Measurements from ENCODE around the gene B3GLCT. TPM values are rescaled to one million over a fixed set of nuclear protein-coding genes. Genes with fewer than 3 reads are reported as not detected.

Gene B3GLCT
- total RNA-seq, 1 experiment from 2014 or later, result 3.9 TPM

GRCh38 chr13:31250435-31250834 is 50.7 kb downstream of the B3GLCT start:
- ChIA-PET RAD21 (ENCODE audit: low non-redundant PET in 1 of 2, low total read pairs in 2 of 2, uncharacterized antibody in 2 of 2, unreplicated experiment in 2 of 2) (no interaction called here), CTCF (no interaction called here), POLR2A (no interaction called here)
- Histone ChIP-seq H3K27ac (ENCODE audit: low read depth, low read length) (no peak overlapping the region), H4K20me1 (ENCODE audit: insufficient read depth) (no peaks in the 10 kb centered on the region), H3K9me3 (ENCODE audit: control insufficient read depth in 1 of 2, insufficient read depth in 1 of 2, low read depth in 1 of 2, low read length in 2 of 2) (no peaks in the 10 kb centered on the region), H3K9me2 (ENCODE audit: insufficient read depth) (no peaks in the 10 kb centered on the region), H3K79me2 (ENCODE audit: insufficient read depth, low read length) (no peaks in the 10 kb centered on the region), H3K4me1 (ENCODE audit: control insufficient read depth in 1 of 2, insufficient read depth in 2 of 2, low read length in 2 of 2) (no peaks in the 10 kb centered on the region), H3K27me3 (ENCODE audit: insufficient read depth, low read length) (no peaks in the 10 kb centered on the region), H3K4me2 (ENCODE audit: low read length) (no peak overlapping the region), H3K4me3 (replicated peaks in 1 of 2; ENCODE audit: low read depth in 1 of 2, low read length in 2 of 2) (no peak overlapping the region), H3K36me3 (ENCODE audit: control insufficient read depth in 1 of 2, insufficient read depth in 2 of 2, low read length in 2 of 2) (no peaks in the 10 kb centered on the region), H2AFZ (ENCODE audit: low read depth, low read length, poor library complexity, severe bottlenecking) (no peak overlapping the region), H3K9ac (ENCODE audit: low read length) (no peak overlapping the region)
- no peak for DNase-seq (ENCODE audit: low read depth, low spot score)
- intact Hi-C loops (cut with micrococcal nuclease), result no loop called here
- no peak for ATAC-seq
- BruUV-seq (replicated peaks), result no TSS peak
- TF ChIP-seq SRF (IDR thresholded peaks at IDR 0.05; ENCODE audit: low read depth), result no peak
- no peak for TF ChIP-seq CBX3 (IDR thresholded peaks at IDR 0.05; ENCODE audit: low read depth)
- no peak for TF ChIP-seq POLR2A (IDR thresholded peaks at IDR 0.05; ENCODE audit: borderline replicate concordance, extremely low read depth, insufficient read depth, insufficient read length)
- TF ChIP-seq EGR1 (IDR thresholded peaks at IDR 0.05; ENCODE audit: low read depth), result no peak
- no peak for TF ChIP-seq SIN3A (IDR thresholded peaks at IDR 0.05; ENCODE audit: low read depth)
- TF ChIP-seq, protein P1, sequence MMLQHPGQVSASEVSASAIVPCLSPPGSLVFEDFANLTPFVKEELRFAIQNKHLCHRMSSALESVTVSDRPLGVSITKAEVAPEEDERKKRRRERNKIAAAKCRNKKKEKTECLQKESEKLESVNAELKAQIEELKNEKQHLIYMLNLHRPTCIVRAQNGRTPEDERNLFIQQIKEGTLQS (IDR thresholded peaks at IDR 0.05), result no peak

GRCh38 chr13:31261241-31261640 is 61.5 kb downstream of the B3GLCT start:
- ATAC-seq (no peak), DNase-seq (ENCODE audit: low read depth, low spot score) (no peak)
- Histone ChIP-seq H3K9me3 (ENCODE audit: control insufficient read depth in 1 of 2, insufficient read depth in 1 of 2, low read depth in 1 of 2, low read length in 2 of 2) (no peaks in the 10 kb centered on the region), H3K36me3 (ENCODE audit: control insufficient read depth in 1 of 2, insufficient read depth in 2 of 2, low read length in 2 of 2) (no peaks in the 10 kb centered on the region), H3K9me2 (ENCODE audit: insufficient read depth) (no peaks in the 10 kb centered on the region), H3K79me2 (ENCODE audit: insufficient read depth, low read length) (no peaks in the 10 kb centered on the region), H3K27ac (ENCODE audit: low read depth, low read length) (no peak overlapping the region), H2AFZ (ENCODE audit: low read depth, low read length, poor library complexity, severe bottlenecking) (no peak overlapping the region), H4K20me1 (ENCODE audit: insufficient read depth) (no peaks in the 10 kb centered on the region), H3K27me3 (ENCODE audit: insufficient read depth, low read length) (no peaks in the 10 kb centered on the region), H3K4me2 (ENCODE audit: low read length) (no peak overlapping the region), H3K4me3 (replicated peaks in 1 of 2; ENCODE audit: low read depth in 1 of 2, low read length in 2 of 2) (no peak overlapping the region), H3K4me1 (ENCODE audit: control insufficient read depth in 1 of 2, insufficient read depth in 2 of 2, low read length in 2 of 2) (no peaks in the 10 kb centered on the region), H3K9ac (ENCODE audit: low read length) (no peak overlapping the region)
- RAD21 ChIA-PET (ENCODE audit: low non-redundant PET in 1 of 2, low total read pairs in 2 of 2, uncharacterized antibody in 2 of 2, unreplicated experiment in 2 of 2), result no interaction called here
- intact Hi-C loops (cut with micrococcal nuclease), result no loop called here
- POLR2A ChIA-PET, result no interaction called here
- no TSS peak for BruUV-seq (replicated peaks)
- CTCF ChIA-PET, result no interaction called here
- no peak for TF ChIP-seq ZNF274 (IDR thresholded peaks at IDR 0.05; ENCODE audit: low read depth, low read length)
- no peak for TF ChIP-seq ELF1 (IDR thresholded peaks at IDR 0.05; ENCODE audit: borderline replicate concordance, low read depth)
- TF ChIP-seq EZH2 (IDR thresholded peaks at IDR 0.05), result no peak
- TF ChIP-seq JUND (IDR thresholded peaks at IDR 0.05), result no peak
- no peak for TF ChIP-seq YY1 (IDR thresholded peaks at IDR 0.05; ENCODE audit: extremely low read depth, insufficient replicate concordance, low read depth, low read length)
- no peak for TF ChIP-seq RAD21 (IDR thresholded peaks at IDR 0.05; ENCODE audit: low read depth)
- no peak for TF ChIP-seq SIN3A (IDR thresholded peaks at IDR 0.05; ENCODE audit: low read depth)
- TF ChIP-seq POLR2A (IDR thresholded peaks at IDR 0.05; ENCODE audit: borderline replicate concordance, extremely low read depth, insufficient read depth, insufficient read length), result no peak
- no peak for TF ChIP-seq SRF (IDR thresholded peaks at IDR 0.05; ENCODE audit: low read depth)
- no peak for TF ChIP-seq ZFX (IDR thresholded peaks at IDR 0.05)
- no peak for TF ChIP-seq EGR1 (IDR thresholded peaks at IDR 0.05; ENCODE audit: low read depth)
- TF ChIP-seq, protein P2, sequence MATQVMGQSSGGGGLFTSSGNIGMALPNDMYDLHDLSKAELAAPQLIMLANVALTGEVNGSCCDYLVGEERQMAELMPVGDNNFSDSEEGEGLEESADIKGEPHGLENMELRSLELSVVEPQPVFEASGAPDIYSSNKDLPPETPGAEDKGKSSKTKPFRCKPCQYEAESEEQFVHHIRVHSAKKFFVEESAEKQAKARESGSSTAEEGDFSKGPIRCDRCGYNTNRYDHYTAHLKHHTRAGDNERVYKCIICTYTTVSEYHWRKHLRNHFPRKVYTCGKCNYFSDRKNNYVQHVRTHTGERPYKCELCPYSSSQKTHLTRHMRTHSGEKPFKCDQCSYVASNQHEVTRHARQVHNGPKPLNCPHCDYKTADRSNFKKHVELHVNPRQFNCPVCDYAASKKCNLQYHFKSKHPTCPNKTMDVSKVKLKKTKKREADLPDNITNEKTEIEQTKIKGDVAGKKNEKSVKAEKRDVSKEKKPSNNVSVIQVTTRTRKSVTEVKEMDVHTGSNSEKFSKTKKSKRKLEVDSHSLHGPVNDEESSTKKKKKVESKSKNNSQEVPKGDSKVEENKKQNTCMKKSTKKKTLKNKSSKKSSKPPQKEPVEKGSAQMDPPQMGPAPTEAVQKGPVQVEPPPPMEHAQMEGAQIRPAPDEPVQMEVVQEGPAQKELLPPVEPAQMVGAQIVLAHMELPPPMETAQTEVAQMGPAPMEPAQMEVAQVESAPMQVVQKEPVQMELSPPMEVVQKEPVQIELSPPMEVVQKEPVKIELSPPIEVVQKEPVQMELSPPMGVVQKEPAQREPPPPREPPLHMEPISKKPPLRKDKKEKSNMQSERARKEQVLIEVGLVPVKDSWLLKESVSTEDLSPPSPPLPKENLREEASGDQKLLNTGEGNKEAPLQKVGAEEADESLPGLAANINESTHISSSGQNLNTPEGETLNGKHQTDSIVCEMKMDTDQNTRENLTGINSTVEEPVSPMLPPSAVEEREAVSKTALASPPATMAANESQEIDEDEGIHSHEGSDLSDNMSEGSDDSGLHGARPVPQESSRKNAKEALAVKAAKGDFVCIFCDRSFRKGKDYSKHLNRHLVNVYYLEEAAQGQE (IDR thresholded peaks at IDR 0.05; ENCODE audit: low read depth), result no peak
- TF ChIP-seq, protein P3, sequence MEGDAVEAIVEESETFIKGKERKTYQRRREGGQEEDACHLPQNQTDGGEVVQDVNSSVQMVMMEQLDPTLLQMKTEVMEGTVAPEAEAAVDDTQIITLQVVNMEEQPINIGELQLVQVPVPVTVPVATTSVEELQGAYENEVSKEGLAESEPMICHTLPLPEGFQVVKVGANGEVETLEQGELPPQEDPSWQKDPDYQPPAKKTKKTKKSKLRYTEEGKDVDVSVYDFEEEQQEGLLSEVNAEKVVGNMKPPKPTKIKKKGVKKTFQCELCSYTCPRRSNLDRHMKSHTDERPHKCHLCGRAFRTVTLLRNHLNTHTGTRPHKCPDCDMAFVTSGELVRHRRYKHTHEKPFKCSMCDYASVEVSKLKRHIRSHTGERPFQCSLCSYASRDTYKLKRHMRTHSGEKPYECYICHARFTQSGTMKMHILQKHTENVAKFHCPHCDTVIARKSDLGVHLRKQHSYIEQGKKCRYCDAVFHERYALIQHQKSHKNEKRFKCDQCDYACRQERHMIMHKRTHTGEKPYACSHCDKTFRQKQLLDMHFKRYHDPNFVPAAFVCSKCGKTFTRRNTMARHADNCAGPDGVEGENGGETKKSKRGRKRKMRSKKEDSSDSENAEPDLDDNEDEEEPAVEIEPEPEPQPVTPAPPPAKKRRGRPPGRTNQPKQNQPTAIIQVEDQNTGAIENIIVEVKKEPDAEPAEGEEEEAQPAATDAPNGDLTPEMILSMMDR (IDR thresholded peaks at IDR 0.05 in 2 of 3, conservative IDR thresholded peaks at IDR 0.05 in 1 of 3; ENCODE audit: borderline replicate concordance in 1 of 3, insufficient read depth in 1 of 3, low read depth in 2 of 3, low read length in 2 of 3), result no peak
- no peak for TF ChIP-seq CBX3 (IDR thresholded peaks at IDR 0.05; ENCODE audit: low read depth)
- TF ChIP-seq EZH2phosphoT487 (IDR thresholded peaks at IDR 0.05; ENCODE audit: borderline replicate concordance), result no peak
- no peak for TF ChIP-seq TCF7L2 (IDR thresholded peaks at IDR 0.05; ENCODE audit: borderline replicate concordance, extremely low read depth, insufficient read depth, insufficient read length)

Data from HCT116 (cell line).